ENCODE results near the gene CCDC169.

Gene CCDC169

DNA sequence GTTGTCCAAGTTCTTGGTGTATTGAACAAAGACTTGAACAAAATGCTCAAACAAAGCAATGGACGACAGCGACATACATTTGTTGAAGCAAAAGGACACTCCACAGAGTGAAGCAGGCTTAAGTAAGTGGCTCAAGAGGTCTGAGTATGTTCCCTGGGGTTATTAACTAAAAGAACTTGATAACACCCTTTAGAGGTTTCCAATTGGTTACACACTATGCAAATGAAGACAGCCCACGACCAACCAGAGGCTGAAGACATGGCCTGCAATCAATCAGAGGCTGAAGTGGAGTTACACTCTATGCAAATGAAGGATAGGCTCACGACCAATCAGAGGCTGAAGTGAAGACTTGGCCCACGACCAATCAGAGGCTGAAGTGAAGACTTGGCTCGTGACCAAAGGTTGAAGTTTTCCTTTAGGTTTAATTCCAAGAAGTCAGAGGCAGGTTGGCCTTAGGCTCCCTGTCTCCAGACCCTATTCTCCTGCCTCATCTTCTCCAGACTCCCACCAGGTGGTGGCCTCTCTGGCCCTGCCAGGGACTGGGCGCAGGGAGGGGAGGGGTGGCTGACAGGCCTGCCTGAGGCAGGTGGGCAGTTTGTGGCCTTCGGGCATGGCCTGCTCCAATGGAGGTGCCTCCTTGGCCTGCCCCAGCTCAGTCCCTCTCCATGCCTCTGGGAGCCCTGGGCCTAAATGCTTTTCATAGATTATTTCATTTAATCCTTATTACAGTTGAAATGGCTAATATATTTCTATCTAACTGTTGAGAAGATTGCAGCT, 38.1 kb downstream of the CCDC169 start:
- Histone ChIP-seq H3K27me3 (ENCODE audit: control insufficient read depth, insufficient read depth, low read length) (no peaks in the 10 kb centered on the region), H3K4me1 (ENCODE audit: control insufficient read depth, insufficient read depth, low read length) (no peaks in the 10 kb centered on the region), H3K4me3 (ENCODE audit: low read length) (no peak overlapping the region), H3K36me3 (ENCODE audit: control insufficient read depth, insufficient read depth, low read length) (no peaks in the 10 kb centered on the region), H3K9me3 (ENCODE audit: control insufficient read depth, low read length) (no peaks in the 10 kb centered on the region), H3K9ac (ENCODE audit: low read length) (no peak overlapping the region)

DNA sequence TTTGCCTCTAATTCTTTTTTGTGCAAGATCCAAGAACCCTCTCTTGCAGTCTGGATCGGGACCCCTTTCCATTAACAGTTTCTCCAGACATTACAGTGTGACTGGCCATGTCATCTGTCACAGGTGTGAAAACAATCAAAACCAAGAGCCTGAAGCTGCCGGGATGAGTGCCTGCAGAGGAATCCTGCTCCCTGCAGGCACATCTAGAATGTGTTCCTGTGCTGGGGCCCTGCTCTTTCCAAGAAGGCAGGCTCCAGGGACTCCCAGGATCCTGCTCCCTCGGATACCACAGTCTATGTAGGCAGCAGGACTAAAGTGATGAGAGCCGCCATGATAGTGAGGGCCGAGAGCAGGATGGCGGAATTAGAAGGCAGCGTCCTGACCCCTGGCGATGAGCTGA, 38.8 kb downstream of the CCDC169 start:
- no peaks in the 10 kb centered on the region for H3K36me3 ChIP-seq (ENCODE audit: control insufficient read depth, insufficient read depth, low read length)
- no peak overlapping the region for H3K4me3 ChIP-seq (ENCODE audit: low read length)
- no peaks in the 10 kb centered on the region for H3K4me1 ChIP-seq (ENCODE audit: control insufficient read depth, insufficient read depth, low read length)
- H3K9ac ChIP-seq (ENCODE audit: low read length): no peak overlapping the region
- H3K9me3 ChIP-seq (ENCODE audit: control insufficient read depth, low read length): no peaks in the 10 kb centered on the region
- H3K27me3 ChIP-seq (ENCODE audit: control insufficient read depth, insufficient read depth, low read length): no peaks in the 10 kb centered on the region

DNA sequence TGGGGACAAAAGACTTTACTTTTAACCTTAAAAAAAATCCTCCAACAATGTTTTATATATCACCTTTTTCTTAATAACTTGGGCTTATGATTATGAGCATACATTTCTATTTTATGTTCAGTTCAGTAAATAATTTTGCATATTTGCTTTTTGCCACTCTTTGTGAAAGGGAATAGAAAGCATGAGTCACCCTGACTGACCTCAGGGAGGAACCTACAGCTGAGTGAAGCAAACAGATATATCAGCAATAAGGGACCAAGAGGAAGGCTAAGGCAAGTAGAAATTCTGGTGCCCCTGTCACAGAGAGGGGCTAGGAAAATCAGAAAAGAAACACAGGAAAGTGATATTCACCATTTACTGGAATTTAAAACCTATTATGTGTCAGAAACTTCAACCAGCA, 46.1 kb downstream of the CCDC169 start:
- no peaks in the 10 kb centered on the region for H3K36me3 ChIP-seq (ENCODE audit: control insufficient read depth, insufficient read depth, low read length)
- no peak overlapping the region for H3K9ac ChIP-seq (ENCODE audit: low read length)
- H3K4me1 ChIP-seq (ENCODE audit: control insufficient read depth, insufficient read depth, low read length): no peaks in the 10 kb centered on the region
- H3K4me3 ChIP-seq (ENCODE audit: low read length): no peak overlapping the region
- no peaks in the 10 kb centered on the region for H3K9me3 ChIP-seq (ENCODE audit: control insufficient read depth, low read length)
- H3K27me3 ChIP-seq (ENCODE audit: control insufficient read depth, insufficient read depth, low read length): no peaks in the 10 kb centered on the region

DNA sequence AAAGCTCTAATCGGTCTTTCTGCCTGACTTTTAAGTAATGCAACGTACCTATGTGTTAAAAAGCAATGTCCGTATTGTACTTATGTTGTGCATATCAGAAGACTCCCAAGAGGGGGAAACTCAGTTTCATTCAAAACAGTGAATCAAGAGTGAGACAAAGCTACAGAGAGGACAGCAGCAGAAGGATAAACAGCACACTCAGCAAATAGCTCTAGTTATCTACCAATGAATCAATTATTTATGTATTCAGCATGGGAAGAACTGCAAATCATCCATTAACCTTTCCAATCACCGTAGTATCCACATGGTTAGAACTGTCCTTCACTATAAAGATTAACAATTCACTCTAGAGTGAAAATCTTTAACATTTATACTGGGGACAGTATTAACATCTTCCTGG, 46.6 kb downstream of the CCDC169 start:
- H3K36me3 ChIP-seq (ENCODE audit: control insufficient read depth, insufficient read depth, low read length): no peaks in the 10 kb centered on the region
- no peak overlapping the region for H3K9ac ChIP-seq (ENCODE audit: low read length)
- H3K9me3 ChIP-seq (ENCODE audit: control insufficient read depth, low read length): no peaks in the 10 kb centered on the region
- H3K27me3 ChIP-seq (ENCODE audit: control insufficient read depth, insufficient read depth, low read length): no peaks in the 10 kb centered on the region
- no peak overlapping the region for H3K4me3 ChIP-seq (ENCODE audit: low read length)
- H3K4me1 ChIP-seq (ENCODE audit: control insufficient read depth, insufficient read depth, low read length): no peaks in the 10 kb centered on the region

DNA sequence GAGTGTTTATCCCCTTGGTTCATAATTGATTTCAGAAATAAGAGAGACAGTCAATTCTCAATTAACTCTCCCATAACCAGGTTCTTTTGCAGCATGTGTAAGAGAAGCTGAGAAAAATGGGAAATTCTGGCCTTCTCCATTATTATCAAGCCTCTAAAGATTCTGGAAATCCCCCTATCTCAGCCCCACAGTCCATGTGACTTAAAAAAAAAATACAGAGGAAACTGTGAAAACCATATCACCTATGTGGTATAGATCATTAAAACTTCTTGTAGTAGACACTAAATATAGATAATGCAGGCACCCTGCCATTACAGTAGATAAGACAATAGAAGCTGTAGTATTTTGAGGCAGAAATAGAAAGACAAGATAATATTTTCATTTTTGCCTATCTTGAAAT, 48.9 kb downstream of the CCDC169 start:
- no peaks in the 10 kb centered on the region for H3K9me3 ChIP-seq (ENCODE audit: control insufficient read depth, low read length)
- H3K4me3 ChIP-seq (ENCODE audit: low read length): no peak overlapping the region
- H3K4me1 ChIP-seq (ENCODE audit: control insufficient read depth, insufficient read depth, low read length): no peaks in the 10 kb centered on the region
- no peak overlapping the region for H3K9ac ChIP-seq (ENCODE audit: low read length)
- H3K27me3 ChIP-seq (ENCODE audit: control insufficient read depth, insufficient read depth, low read length): no peaks in the 10 kb centered on the region
- no peaks in the 10 kb centered on the region for H3K36me3 ChIP-seq (ENCODE audit: control insufficient read depth, insufficient read depth, low read length)

DNA sequence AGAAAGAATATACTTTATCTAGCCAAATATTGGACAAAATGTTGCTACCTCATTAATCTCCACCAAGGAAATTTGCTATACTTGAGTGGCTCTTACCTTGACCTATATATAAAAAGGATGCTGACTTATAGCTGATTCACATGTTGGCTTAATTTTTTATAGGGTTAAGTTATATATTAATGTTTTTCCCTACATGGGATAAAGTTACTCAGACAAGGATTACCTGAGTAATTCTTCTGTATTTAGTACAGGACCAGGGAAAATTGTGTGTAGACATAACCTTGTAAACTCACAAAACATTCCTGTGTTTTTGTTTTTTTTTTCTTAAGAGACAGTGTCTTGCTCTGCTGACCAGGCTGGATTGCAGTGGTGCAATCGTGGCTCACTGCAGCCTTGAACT, 52.6 kb downstream of the CCDC169 start:
- Histone ChIP-seq H3K27me3 (ENCODE audit: control insufficient read depth, insufficient read depth, low read length) (no peaks in the 10 kb centered on the region), H3K4me3 (ENCODE audit: low read length) (no peak overlapping the region), H3K9me3 (ENCODE audit: control insufficient read depth, low read length) (no peaks in the 10 kb centered on the region), H3K9ac (ENCODE audit: low read length) (no peak overlapping the region), H3K36me3 (ENCODE audit: control insufficient read depth, insufficient read depth, low read length) (no peaks in the 10 kb centered on the region), H3K4me1 (ENCODE audit: control insufficient read depth, insufficient read depth, low read length) (no peaks in the 10 kb centered on the region)

GRCh38 chr13:36244073-36244472, 53.5 kb downstream of the CCDC169 start:
- no peak overlapping the region for H3K9ac ChIP-seq (ENCODE audit: low read length)
- no peaks in the 10 kb centered on the region for H3K36me3 ChIP-seq (ENCODE audit: control insufficient read depth, insufficient read depth, low read length)
- H3K27me3 ChIP-seq (ENCODE audit: control insufficient read depth, insufficient read depth, low read length): no peaks in the 10 kb centered on the region
- no peaks in the 10 kb centered on the region for H3K4me1 ChIP-seq (ENCODE audit: control insufficient read depth, insufficient read depth, low read length)
- no peaks in the 10 kb centered on the region for H3K9me3 ChIP-seq (ENCODE audit: control insufficient read depth, low read length)
- no peak overlapping the region for H3K4me3 ChIP-seq (ENCODE audit: low read length)

- no peaks in the 10 kb centered on the region for H3K9me3 ChIP-seq (ENCODE audit: control insufficient read depth, low read length)
- no peaks in the 10 kb centered on the region for H3K4me1 ChIP-seq (ENCODE audit: control insufficient read depth, insufficient read depth, low read length)
- H3K36me3 ChIP-seq (ENCODE audit: control insufficient read depth, insufficient read depth, low read length): no peaks in the 10 kb centered on the region
- H3K4me3 ChIP-seq (ENCODE audit: low read length): no peak overlapping the region
- H3K9ac ChIP-seq (ENCODE audit: low read length): no peak overlapping the region
- no peaks in the 10 kb centered on the region for H3K27me3 ChIP-seq (ENCODE audit: control insufficient read depth, insufficient read depth, low read length)
These were observed 54.9 kb downstream of the CCDC169 start for GRCh38 chr13:36242761-36243160.

DNA sequence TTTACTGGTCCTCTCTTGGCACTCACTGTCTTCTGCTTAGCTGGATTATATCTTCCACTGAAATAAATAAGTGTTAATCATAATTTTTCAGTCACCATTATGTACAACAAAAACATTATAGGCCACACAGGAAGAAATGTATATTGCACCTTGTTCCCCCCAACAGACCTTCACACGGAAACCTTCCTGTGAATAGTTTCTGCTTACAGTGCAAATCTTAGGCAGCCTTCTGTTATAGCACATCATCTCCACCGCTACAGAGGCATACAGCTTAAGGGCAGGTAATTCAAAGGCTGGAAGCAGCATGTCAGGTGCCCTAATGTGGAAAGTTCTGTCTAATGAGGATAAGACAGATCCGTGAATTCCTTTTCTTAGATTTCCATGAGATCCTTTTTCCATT, 66.4 kb downstream of the CCDC169 start:
- Histone ChIP-seq H3K36me3 (ENCODE audit: control insufficient read depth, insufficient read depth, low read length) (no peaks in the 10 kb centered on the region), H3K4me1 (ENCODE audit: control insufficient read depth, insufficient read depth, low read length) (no peaks in the 10 kb centered on the region), H3K9ac (ENCODE audit: low read length) (no peak overlapping the region), H3K4me3 (ENCODE audit: low read length) (no peak overlapping the region), H3K27me3 (ENCODE audit: control insufficient read depth, insufficient read depth, low read length) (no peaks in the 10 kb centered on the region), H3K9me3 (ENCODE audit: control insufficient read depth, low read length) (no peaks in the 10 kb centered on the region)

GRCh38 chr13:36224730-36225129, 72.9 kb downstream of the CCDC169 start:
- H3K9ac ChIP-seq (ENCODE audit: low read length): no peak overlapping the region
- no peaks in the 10 kb centered on the region for H3K4me1 ChIP-seq (ENCODE audit: control insufficient read depth, insufficient read depth, low read length)
- no peaks in the 10 kb centered on the region for H3K9me3 ChIP-seq (ENCODE audit: control insufficient read depth, low read length)
- H3K27me3 ChIP-seq (ENCODE audit: control insufficient read depth, insufficient read depth, low read length): no peaks in the 10 kb centered on the region
- no peak overlapping the region for H3K4me3 ChIP-seq (ENCODE audit: low read length)
- H3K36me3 ChIP-seq (ENCODE audit: control insufficient read depth, insufficient read depth, low read length): no peaks in the 10 kb centered on the region

DNA sequence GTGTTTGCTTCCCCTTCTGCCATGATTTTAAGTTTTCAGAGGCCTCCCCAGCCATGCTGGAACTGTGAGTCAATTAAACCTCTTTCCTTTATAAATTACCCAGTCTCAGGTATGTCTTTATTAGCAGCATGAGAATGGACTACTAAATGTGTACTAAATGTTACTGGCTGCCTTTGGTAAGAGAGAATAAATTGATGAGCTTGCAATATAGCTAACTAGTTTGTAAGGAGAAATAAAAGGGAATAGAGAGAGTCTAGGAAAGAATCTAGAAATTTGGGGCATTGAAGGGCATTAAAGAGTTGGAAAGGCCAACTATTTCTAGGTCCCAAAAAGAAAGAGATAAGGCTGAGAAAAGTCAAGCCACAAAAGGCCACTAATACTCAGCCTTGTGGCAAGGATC, 77.7 kb downstream of the CCDC169 start:
- Histone ChIP-seq H3K9me3 (ENCODE audit: control insufficient read depth, low read length) (no peaks in the 10 kb centered on the region), H3K4me1 (ENCODE audit: control insufficient read depth, insufficient read depth, low read length) (no peaks in the 10 kb centered on the region), H3K4me3 (ENCODE audit: low read length) (no peak overlapping the region), H3K27me3 (ENCODE audit: control insufficient read depth, insufficient read depth, low read length) (no peaks in the 10 kb centered on the region), H3K36me3 (ENCODE audit: control insufficient read depth, insufficient read depth, low read length) (no peaks in the 10 kb centered on the region), H3K9ac (ENCODE audit: low read length) (no peak overlapping the region)

- H3K4me3 ChIP-seq (ENCODE audit: low read length): no peak overlapping the region
- no peaks in the 10 kb centered on the region for H3K36me3 ChIP-seq (ENCODE audit: control insufficient read depth, insufficient read depth, low read length)
- H3K4me1 ChIP-seq (ENCODE audit: control insufficient read depth, insufficient read depth, low read length): no peaks in the 10 kb centered on the region
- no peaks in the 10 kb centered on the region for H3K9me3 ChIP-seq (ENCODE audit: control insufficient read depth, low read length)
- no peak overlapping the region for H3K9ac ChIP-seq (ENCODE audit: low read length)
- H3K27me3 ChIP-seq (ENCODE audit: control insufficient read depth, insufficient read depth, low read length): no peaks in the 10 kb centered on the region
These were observed 80.2 kb downstream of the CCDC169 start for GRCh38 chr13:36217456-36217855.

Measured in mucosa of stomach (tissue), 1 donor.